H9 (cell line): ENCODE data around the gene NFAM1. TPM values are rescaled to one million over a fixed set of nuclear protein-coding genes. Genes with fewer than 3 reads are reported as not detected.

ENCODE experiments used
- DNase-seq: peaks from one replicate; pipeline ENCODE4 v3.0.0-alpha.2; 2017
- H2AFZ ChIP-seq: one replicate; pipeline ENCODE4 v1.6.1; 2013; ENCODE audit warnings: mild to moderate bottlenecking, low read length, control low read depth, moderate library complexity
- H2AK5ac ChIP-seq: 2 replicates; pipeline ENCODE4 v1.6.1; 2013; ENCODE audit warnings: low read length, control low read depth, mixed read lengths; ENCODE audit not compliant: insufficient read length
- H2BK120ac ChIP-seq: one replicate; pipeline ENCODE4 v1.6.1; 2013; ENCODE audit warnings: low read depth, mild to moderate bottlenecking, low read length, control low read depth, inconsistent platforms; ENCODE audit not compliant: poor library complexity, severe bottlenecking
- H2BK12ac ChIP-seq: 2 replicates; pipeline ENCODE4 v1.6.1; 2013; ENCODE audit warnings: low read length, control low read depth, mixed read lengths, low read depth; ENCODE audit not compliant: insufficient read length
- H2BK15ac ChIP-seq: 2 replicates; pipeline ENCODE4 v1.6.1; 2013; ENCODE audit warnings: low read depth, low read length, control low read depth
- H2BK20ac ChIP-seq: one replicate; pipeline ENCODE4 v1.6.1; 2013; ENCODE audit warnings: low read depth, mild to moderate bottlenecking, low read length, control low read depth, inconsistent platforms; ENCODE audit not compliant: poor library complexity, severe bottlenecking
- H2BK5ac ChIP-seq: 2 replicates; pipeline ENCODE4 v1.6.1; 2013; ENCODE audit warnings: low read length, control low read depth, mixed read lengths; ENCODE audit not compliant: insufficient read length
- H3K14ac ChIP-seq: 2 replicates; pipeline ENCODE4 v1.6.1; 2013; ENCODE audit warnings: low read length, control low read depth; ENCODE audit not compliant: insufficient read depth
- H3K18ac ChIP-seq: 2 replicates; pipeline ENCODE4 v1.6.1; 2013; ENCODE audit warnings: low read depth, mild to moderate bottlenecking, mixed read lengths, low read length, control low read depth; ENCODE audit not compliant: insufficient read length
- H3K23ac ChIP-seq: 2 replicates; pipeline ENCODE4 v1.6.1; 2013; ENCODE audit warnings: low read length, control low read depth, mixed read lengths, low read depth; ENCODE audit not compliant: insufficient read length
- H3K23me2 ChIP-seq: 2 replicates; pipeline ENCODE4 v1.6.1; 2013; ENCODE audit warnings: low read depth, mild to moderate bottlenecking, mixed read lengths, low read length, control low read depth; ENCODE audit not compliant: insufficient read length, poor library complexity, severe bottlenecking
- H3K27ac ChIP-seq: 2 replicates; pipeline ENCODE4 v1.5.1; 2013; ENCODE audit warnings: low read length, control low read depth, mixed read lengths, low read depth; ENCODE audit not compliant: insufficient read length
- H3K27me3 ChIP-seq: 2 replicates; pipeline ENCODE4 v1.6.1; 2013; ENCODE audit warnings: low read length, control low read depth, inconsistent platforms; ENCODE audit not compliant: insufficient read depth
- H3K4ac ChIP-seq: 2 replicates; pipeline ENCODE4 v1.6.1; 2013; ENCODE audit warnings: low read depth, mild to moderate bottlenecking, control low read depth, inconsistent platforms, low read length, moderate library complexity
- H3K4me1 ChIP-seq: 2 replicates; pipeline ENCODE4 v1.6.1; 2013; ENCODE audit warnings: low read length, control low read depth, inconsistent platforms; ENCODE audit not compliant: insufficient read depth
- H3K4me2 ChIP-seq: 2 replicates; pipeline ENCODE4 v1.6.1; 2013; ENCODE audit warnings: low read length, control low read depth, mixed read lengths; ENCODE audit not compliant: insufficient read length, insufficient read depth
- H3K56ac ChIP-seq: 2 replicates; pipeline ENCODE4 v1.6.1; 2013; ENCODE audit warnings: low read depth, mild to moderate bottlenecking, mixed read lengths, low read length, control low read depth; ENCODE audit not compliant: insufficient read length
- H3K79me1 ChIP-seq: 2 replicates; pipeline ENCODE4 v1.6.1; 2013; ENCODE audit warnings: low read depth, mild to moderate bottlenecking, moderate library complexity, low read length, control low read depth, inconsistent platforms; ENCODE audit not compliant: insufficient read depth, poor library complexity, severe bottlenecking
- H3K79me2 ChIP-seq: 2 replicates; pipeline ENCODE4 v1.6.1; 2013; ENCODE audit warnings: low read length, control low read depth, inconsistent platforms; ENCODE audit not compliant: insufficient read depth
- H3K9ac ChIP-seq: 2 replicates; pipeline ENCODE4 v1.6.1; 2013; ENCODE audit warnings: low read length, control low read depth, mixed read lengths; ENCODE audit not compliant: insufficient read length; ENCODE audit errors: extremely low read depth
- H3K9me3 ChIP-seq: one replicate; pipeline ENCODE4 v1.6.1; 2013; ENCODE audit warnings: low read depth, low read length, inconsistent platforms; ENCODE audit not compliant: control insufficient read depth
- H3T11ph ChIP-seq: one replicate; pipeline ENCODE4 v1.6.1; 2013; ENCODE audit warnings: mild to moderate bottlenecking, low read length, control low read depth, inconsistent platforms
- H4K20me1 ChIP-seq: one replicate; pipeline ENCODE4 v1.6.1; 2013; ENCODE audit not compliant: control insufficient read depth, insufficient read length, insufficient read depth
- H4K5ac ChIP-seq: 2 replicates; pipeline ENCODE4 v1.6.1; 2013; ENCODE audit warnings: low read depth, mild to moderate bottlenecking, mixed read lengths, low read length, control low read depth; ENCODE audit not compliant: insufficient read length
- H4K8ac ChIP-seq: replicated peaks from 2 replicates; pipeline ENCODE4 v1.6.1; 2013; ENCODE audit warnings: low read length, control low read depth, mixed read lengths, low read depth; ENCODE audit not compliant: insufficient read length
- H4K91ac ChIP-seq: 2 replicates; pipeline ENCODE4 v1.6.1; 2013; ENCODE audit warnings: low read depth, mild to moderate bottlenecking, moderate library complexity, mixed read lengths, low read length, control low read depth; ENCODE audit not compliant: insufficient read length
- H3K27ac Mint-ChIP-seq, 3 experiments: 2 replicates in 2 of 3; 3 replicates in 1 of 3; pipeline ENCODE4 v1.8.0; 2020 to 2021; ENCODE audit warnings: mixed read lengths in 3 of 3, mild to moderate bottlenecking in 1 of 3, moderate library complexity in 1 of 3
- H3K27me3 Mint-ChIP-seq: 2 replicates; pipeline ENCODE4 v1.8.0; 2021; ENCODE audit warnings: low read depth, mild to moderate bottlenecking, moderate library complexity, mixed read lengths
- H3K36me3 Mint-ChIP-seq, 3 experiments: 2 replicates in 2 of 3; 3 replicates in 1 of 3; pipeline ENCODE4 v1.8.0; 2020 to 2021; ENCODE audit warnings: low read depth in 3 of 3, mixed read lengths in 3 of 3; ENCODE audit not compliant: insufficient read depth in 1 of 3
- H3K4me1 Mint-ChIP-seq, 2 experiments: 2 replicates each; pipeline ENCODE4 v1.8.0; 2020; ENCODE audit warnings: mixed read lengths in 2 of 2
- H3K4me3 Mint-ChIP-seq, 2 experiments: 2 replicates in 1 of 2; 3 replicates in 1 of 2; pipeline ENCODE4 v1.8.0; 2020 to 2021; ENCODE audit warnings: mild to moderate bottlenecking in 2 of 2, mixed read lengths in 2 of 2, moderate library complexity in 1 of 2
- H3K9me3 Mint-ChIP-seq, 2 experiments: 2 replicates in 1 of 2; 3 replicates in 1 of 2; pipeline ENCODE4 v1.8.0; 2020; ENCODE audit warnings: mild to moderate bottlenecking in 2 of 2, mixed read lengths in 2 of 2, moderate library complexity in 1 of 2
- WGBS: extraction: QIAGEN DNeasy Blood & Tissue Kit; methylation state at CpG from one replicate; pipeline ENCODE4 v1.1.7; 2013; ENCODE audit warnings: missing lambda C conversion rate, low lambda C conversion rate, mixed read lengths; ENCODE audit not compliant: insufficient read length; ENCODE audit errors: extremely low coverage; 5-methylcytosine and 5-hydroxymethylcytosine counted together
- total RNA-seq: library from RNA; stranded (reverse); gene quantifications from 2 replicates; pipeline ENCODE4 v1.2.1, GENCODE V29; 2021
- TF ChIP-seq, protein P1 (sequence below): fragments of 200-600 bp; sonication (generic); conservative IDR thresholded peaks from 3 replicates; pipeline ENCODE4 v1.8.0; 2021; ENCODE audit warnings: antibody characterized with exemption, mild to moderate bottlenecking

NFAM1 gene
- total RNA-seq, 1 experiment from 2014 or later, result 0.68 TPM

DNA sequence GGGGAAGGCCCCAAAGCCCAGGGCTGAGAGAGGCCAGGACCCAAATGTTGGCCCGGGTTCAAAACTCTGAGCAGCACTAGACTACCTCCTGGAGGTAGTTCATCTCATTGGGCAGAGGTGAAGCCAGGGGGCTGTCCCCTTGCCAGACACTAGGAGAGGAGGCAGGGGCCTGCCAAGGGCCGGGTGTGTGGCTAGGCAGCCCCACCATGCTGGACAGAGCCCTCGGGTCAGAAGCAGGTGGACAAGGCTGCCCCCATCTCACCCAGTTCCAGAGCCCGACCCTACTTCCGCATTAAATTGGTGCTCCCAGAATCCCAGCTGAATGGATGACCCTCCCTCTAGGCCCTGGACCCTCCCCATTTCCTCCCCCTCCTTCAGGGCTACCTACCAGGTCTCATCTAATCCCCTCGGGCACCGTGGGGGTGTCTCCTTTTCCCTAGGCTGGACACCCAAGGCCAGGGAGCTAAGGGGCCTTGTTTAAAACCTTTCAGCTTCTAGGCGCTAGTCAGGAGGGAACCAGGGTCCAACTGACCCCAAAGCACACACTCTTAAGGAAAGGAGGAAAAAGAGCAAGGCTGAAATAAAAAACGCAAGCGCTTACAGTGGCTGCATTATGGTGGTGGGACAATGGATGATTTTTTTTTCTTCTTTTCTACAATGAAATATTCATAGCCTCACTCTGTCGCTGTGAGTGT, 89.6 kb downstream of the NFAM1 start:
- H3K9ac ChIP-seq, result no peak overlapping the region
- Mint-ChIP-seq H3K27me3 (peaks cover 34% of the 10 kb centered on the region), H3K4me1 (peaks cover 22 to 39% of the 10 kb centered on the region in 2 experiments), H3K27ac (no peak overlapping the region), H3K4me3 (peak overlapping the region; percentile 59 to 79), H3K36me3 (no peaks in the 10 kb centered on the region), H3K9me3 (no peaks in the 10 kb centered on the region; a peak in 1 of 5 replicates)
- no peak overlapping the region for H3K18ac ChIP-seq
- no CpG with 5 or more reads among the region's 11 CpGs for WGBS
- no peaks in the 10 kb centered on the region for H3K9me3 ChIP-seq
- H2BK12ac ChIP-seq, result no peak overlapping the region
- H2AFZ ChIP-seq, result no peak overlapping the region
- no peak overlapping the region for H4K8ac ChIP-seq
- H4K20me1 ChIP-seq, result no peaks in the 10 kb centered on the region
- H2BK15ac ChIP-seq, result no peak overlapping the region
- no peak for DNase-seq
- H3K4me2 ChIP-seq, result peak overlapping the region; percentile 46
- no peak overlapping the region for H4K91ac ChIP-seq
- no peak overlapping the region for H3K56ac ChIP-seq
- no peak overlapping the region for H3K4ac ChIP-seq
- H3T11ph ChIP-seq, result no peak overlapping the region
- no peak overlapping the region for H3K23ac ChIP-seq
- no peaks in the 10 kb centered on the region; the same call in 1 of the 2 replicates for H3K79me2 ChIP-seq
- H2AK5ac ChIP-seq, result no peak overlapping the region
- H3K14ac ChIP-seq, result no peak overlapping the region
- no peaks in the 10 kb centered on the region for H3K4me1 ChIP-seq
- H3K79me1 ChIP-seq, result no peaks in the 10 kb centered on the region
- no peak overlapping the region for H4K5ac ChIP-seq
- H2BK20ac ChIP-seq, result no peak overlapping the region
- no peak overlapping the region for H2BK5ac ChIP-seq
- H3K23me2 ChIP-seq, result peaks cover 6% of the 10 kb centered on the region
- no peak overlapping the region for H2BK120ac ChIP-seq
- TF ChIP-seq, protein P1, sequence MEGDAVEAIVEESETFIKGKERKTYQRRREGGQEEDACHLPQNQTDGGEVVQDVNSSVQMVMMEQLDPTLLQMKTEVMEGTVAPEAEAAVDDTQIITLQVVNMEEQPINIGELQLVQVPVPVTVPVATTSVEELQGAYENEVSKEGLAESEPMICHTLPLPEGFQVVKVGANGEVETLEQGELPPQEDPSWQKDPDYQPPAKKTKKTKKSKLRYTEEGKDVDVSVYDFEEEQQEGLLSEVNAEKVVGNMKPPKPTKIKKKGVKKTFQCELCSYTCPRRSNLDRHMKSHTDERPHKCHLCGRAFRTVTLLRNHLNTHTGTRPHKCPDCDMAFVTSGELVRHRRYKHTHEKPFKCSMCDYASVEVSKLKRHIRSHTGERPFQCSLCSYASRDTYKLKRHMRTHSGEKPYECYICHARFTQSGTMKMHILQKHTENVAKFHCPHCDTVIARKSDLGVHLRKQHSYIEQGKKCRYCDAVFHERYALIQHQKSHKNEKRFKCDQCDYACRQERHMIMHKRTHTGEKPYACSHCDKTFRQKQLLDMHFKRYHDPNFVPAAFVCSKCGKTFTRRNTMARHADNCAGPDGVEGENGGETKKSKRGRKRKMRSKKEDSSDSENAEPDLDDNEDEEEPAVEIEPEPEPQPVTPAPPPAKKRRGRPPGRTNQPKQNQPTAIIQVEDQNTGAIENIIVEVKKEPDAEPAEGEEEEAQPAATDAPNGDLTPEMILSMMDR, result no peak
- H3K27ac ChIP-seq, result no peak overlapping the region
- no peaks in the 10 kb centered on the region for H3K27me3 ChIP-seq
